Measurements from ENCODE around the gene KLHL22. TPM values are rescaled to one million over a fixed set of nuclear protein-coding genes. Genes with fewer than 3 reads are reported as not detected.
"Not testable (repeated sequence)": the region's sequence is repeated elsewhere in the genome, so short reads cannot be mapped to it uniquely, and the experiment has no call there.

Gene KLHL22
- polyA plus RNA-seq, 2 donors = 5.7 to 6.3 TPM

DNA sequence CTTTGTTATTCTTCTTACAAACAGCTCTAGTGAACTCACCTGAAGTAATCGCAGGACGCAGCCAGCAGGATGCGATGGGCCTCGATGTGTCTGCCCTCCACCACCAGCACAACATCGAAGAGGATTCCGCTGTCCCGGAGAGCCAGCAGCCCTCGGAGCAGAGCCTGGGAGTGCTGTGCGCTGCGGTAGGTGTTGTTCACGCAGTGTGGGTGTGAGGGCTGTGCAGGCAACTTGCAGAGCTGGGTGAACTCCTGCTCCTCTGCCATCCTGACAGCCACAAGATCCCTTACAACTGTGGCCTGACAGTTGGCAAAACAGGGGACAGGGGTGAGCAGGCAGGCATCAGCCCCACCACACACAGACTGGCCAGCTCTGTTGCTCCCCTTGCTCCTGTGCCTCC lies 6.6 kb downstream of the KLHL22 start:
- H3K27ac ChIP-seq (ENCODE audit: low read depth in 2 of 2, low read length in 1 of 2) = no peak overlapping the region
- H3K27me3 ChIP-seq (ENCODE audit: control insufficient read depth in 1 of 2, insufficient read depth in 2 of 2, low read length in 2 of 2) = no peaks in the 10 kb centered on the region
- WGBS, 2 donors = 86 to 88% methylated on average over 11 of the region's 11 CpGs

GRCh38 chr22:20487715-20488114 lies 7.9 kb downstream of the KLHL22 start:
- no peaks in the 10 kb centered on the region for H3K9me3 ChIP-seq (ENCODE audit: control insufficient read depth in 2 of 2, insufficient read depth in 1 of 2, low read depth in 1 of 2, low read length in 1 of 2)
- peaks cover 0 to 3% of the 10 kb centered on the region in 2 donors for H3K36me3 ChIP-seq (ENCODE audit: control insufficient read depth in 2 of 2, insufficient read depth in 2 of 2, low read length in 1 of 2)
- no peak overlapping the region for H3K27ac ChIP-seq (ENCODE audit: low read depth in 2 of 2, low read length in 1 of 2)
- H3K4me1 ChIP-seq (ENCODE audit: control insufficient read depth in 2 of 2, insufficient read depth in 2 of 2, low read length in 1 of 2) = peaks cover 0 to 3% of the 10 kb centered on the region in 2 donors
- H3K4me3 ChIP-seq (ENCODE audit: low read depth in 1 of 2, low read length in 2 of 2) = no peak overlapping the region
- WGBS, 2 donors = 97 to 100% methylated on average over 2 of the region's 2 CpGs
- no peaks in the 10 kb centered on the region for H3K27me3 ChIP-seq (ENCODE audit: control insufficient read depth in 1 of 2, insufficient read depth in 2 of 2, low read length in 2 of 2)

More for the DNA sequence above, 6.6 kb downstream of the KLHL22 start:
- no peaks in the 10 kb centered on the region for H3K9me3 ChIP-seq (ENCODE audit: control insufficient read depth in 2 of 2, insufficient read depth in 1 of 2, low read depth in 1 of 2, low read length in 1 of 2)
- peaks cover 0 to 3% of the 10 kb centered on the region in 2 donors for H3K4me1 ChIP-seq (ENCODE audit: control insufficient read depth in 2 of 2, insufficient read depth in 2 of 2, low read length in 1 of 2)
- no peaks in the 10 kb centered on the region for H3K36me3 ChIP-seq (ENCODE audit: control insufficient read depth in 2 of 2, insufficient read depth in 2 of 2, low read length in 1 of 2)
- H3K4me3 ChIP-seq (ENCODE audit: low read depth in 1 of 2, low read length in 2 of 2) = no peak overlapping the region

GRCh38 chr22:20486229-20486628 lies 9.4 kb downstream of the KLHL22 start:
- WGBS, 2 donors = 86 to 93% methylated on average over 2 of the region's 2 CpGs
- H3K4me1 ChIP-seq (ENCODE audit: control insufficient read depth in 2 of 2, insufficient read depth in 2 of 2, low read length in 1 of 2) = peaks cover 0 to 3% of the 10 kb centered on the region in 2 donors

DNA sequence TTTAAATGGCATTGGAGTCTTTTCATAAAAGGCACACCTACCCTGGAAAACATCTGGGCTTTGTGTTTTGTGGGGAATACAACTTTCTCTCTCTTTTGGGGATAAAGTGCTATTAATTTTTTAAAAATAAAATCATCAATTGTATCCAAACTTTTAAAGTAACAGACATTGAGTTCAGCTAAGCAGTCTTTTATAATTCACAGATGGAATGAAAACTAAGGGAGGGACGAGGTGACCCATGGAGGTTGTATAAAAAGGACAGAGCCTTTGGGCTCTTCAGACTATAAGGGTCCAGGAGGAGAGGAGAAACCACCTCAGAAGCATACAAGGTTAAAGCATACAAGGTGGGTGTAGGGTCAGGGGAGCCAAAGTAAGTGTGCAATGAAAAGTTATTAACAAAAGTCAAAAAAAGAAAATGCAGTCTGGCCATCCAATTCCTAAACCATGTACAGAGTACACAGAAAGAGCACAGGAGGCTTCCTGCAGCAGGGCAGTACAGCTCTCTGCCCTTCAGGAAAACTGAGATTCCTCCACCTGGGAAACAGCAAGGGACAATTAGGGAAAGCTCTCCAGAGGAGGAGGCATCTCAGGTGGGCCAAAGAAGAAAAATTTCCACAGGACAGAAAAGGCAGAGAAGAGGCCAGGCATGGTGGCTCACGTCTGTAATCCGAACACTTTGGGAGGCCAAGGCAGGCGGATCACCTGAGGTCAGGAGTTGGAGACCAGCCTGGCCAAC lies 10.5 kb downstream of the KLHL22 start:
- Histone ChIP-seq H3K4me3 (ENCODE audit: low read depth in 1 of 2, low read length in 2 of 2) (no peak overlapping the region), H3K36me3 (ENCODE audit: control insufficient read depth in 2 of 2, insufficient read depth in 2 of 2, low read length in 1 of 2) (peaks cover 0 to 3% of the 10 kb centered on the region in 2 donors), H3K4me1 (ENCODE audit: control insufficient read depth in 2 of 2, insufficient read depth in 2 of 2, low read length in 1 of 2) (peaks cover 0 to 3% of the 10 kb centered on the region in 2 donors), H3K27ac (ENCODE audit: low read depth in 2 of 2, low read length in 1 of 2) (no peak overlapping the region), H3K27me3 (ENCODE audit: control insufficient read depth in 1 of 2, insufficient read depth in 2 of 2, low read length in 2 of 2) (no peaks in the 10 kb centered on the region), H3K9me3 (ENCODE audit: control insufficient read depth in 2 of 2, insufficient read depth in 1 of 2, low read depth in 1 of 2, low read length in 1 of 2) (no peaks in the 10 kb centered on the region)
- 90 to 94% methylated on average over 4 of the region's 4 CpGs for WGBS, 2 donors

More at GRCh38 chr22:20486229-20486628, 9.4 kb downstream of the KLHL22 start:
- Histone ChIP-seq H3K4me3 (ENCODE audit: low read depth in 1 of 2, low read length in 2 of 2) (no peak overlapping the region), H3K27me3 (ENCODE audit: control insufficient read depth in 1 of 2, insufficient read depth in 2 of 2, low read length in 2 of 2) (no peaks in the 10 kb centered on the region), H3K9me3 (ENCODE audit: control insufficient read depth in 2 of 2, insufficient read depth in 1 of 2, low read depth in 1 of 2, low read length in 1 of 2) (no peaks in the 10 kb centered on the region), H3K36me3 (ENCODE audit: control insufficient read depth in 2 of 2, insufficient read depth in 2 of 2, low read length in 1 of 2) (peaks cover 0 to 3% of the 10 kb centered on the region in 2 donors), H3K27ac (ENCODE audit: low read depth in 2 of 2, low read length in 1 of 2) (no peak overlapping the region)

DNA sequence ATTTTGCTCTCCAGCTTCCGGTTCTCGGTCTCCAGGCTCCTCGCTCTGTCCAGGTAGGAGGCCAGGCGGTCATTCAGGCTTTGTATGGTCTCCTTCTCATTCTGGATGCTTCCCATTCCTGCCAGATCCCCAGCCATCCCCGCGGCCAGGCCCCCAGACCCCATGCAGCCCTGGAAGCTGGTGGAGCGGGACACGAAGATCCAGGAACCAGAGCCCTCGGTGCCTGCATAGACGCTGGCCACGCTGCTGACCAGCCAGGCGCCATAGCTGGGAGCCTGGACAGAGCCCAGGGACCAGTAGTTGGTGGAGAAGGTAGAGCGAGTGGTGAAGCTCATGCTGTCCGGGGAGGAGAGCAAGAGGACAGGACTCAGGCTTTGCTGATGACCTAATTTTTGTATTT lies 11.8 kb downstream of the KLHL22 start:
- H3K27me3 ChIP-seq (ENCODE audit: control insufficient read depth in 1 of 2, insufficient read depth in 2 of 2, low read length in 2 of 2) = no peaks in the 10 kb centered on the region
- no peak overlapping the region for H3K27ac ChIP-seq (ENCODE audit: low read depth in 2 of 2, low read length in 1 of 2)
- H3K4me3 ChIP-seq (ENCODE audit: low read depth in 1 of 2, low read length in 2 of 2) = no peak overlapping the region
- no peaks in the 10 kb centered on the region for H3K4me1 ChIP-seq (ENCODE audit: control insufficient read depth in 2 of 2, insufficient read depth in 2 of 2, low read length in 1 of 2)
- H3K36me3 ChIP-seq (ENCODE audit: control insufficient read depth in 2 of 2, insufficient read depth in 2 of 2, low read length in 1 of 2) = peaks cover 0 to 3% of the 10 kb centered on the region in 2 donors
- 96 to 98% methylated on average over 14 of the region's 14 CpGs for WGBS, 2 donors
- no peaks in the 10 kb centered on the region for H3K9me3 ChIP-seq (ENCODE audit: control insufficient read depth in 2 of 2, insufficient read depth in 1 of 2, low read depth in 1 of 2, low read length in 1 of 2)

- not testable (repeated sequence) for H3K36me3 ChIP-seq (ENCODE audit: control insufficient read depth in 2 of 2, insufficient read depth in 2 of 2, low read length in 1 of 2); H3K27ac ChIP-seq (ENCODE audit: low read depth in 2 of 2, low read length in 1 of 2); H3K4me3 ChIP-seq (ENCODE audit: low read depth in 1 of 2, low read length in 2 of 2); H3K9me3 ChIP-seq (ENCODE audit: control insufficient read depth in 2 of 2, insufficient read depth in 1 of 2, low read depth in 1 of 2, low read length in 1 of 2); H3K4me1 ChIP-seq (ENCODE audit: control insufficient read depth in 2 of 2, insufficient read depth in 2 of 2, low read length in 1 of 2); H3K27me3 ChIP-seq (ENCODE audit: control insufficient read depth in 1 of 2, insufficient read depth in 2 of 2, low read length in 2 of 2)
- 95 to 96% methylated on average over 7 of the region's 7 CpGs for WGBS, 2 donors
These were observed 12.5 kb downstream of the KLHL22 start for GRCh38 chr22:20483143-20483506.

DNA sequence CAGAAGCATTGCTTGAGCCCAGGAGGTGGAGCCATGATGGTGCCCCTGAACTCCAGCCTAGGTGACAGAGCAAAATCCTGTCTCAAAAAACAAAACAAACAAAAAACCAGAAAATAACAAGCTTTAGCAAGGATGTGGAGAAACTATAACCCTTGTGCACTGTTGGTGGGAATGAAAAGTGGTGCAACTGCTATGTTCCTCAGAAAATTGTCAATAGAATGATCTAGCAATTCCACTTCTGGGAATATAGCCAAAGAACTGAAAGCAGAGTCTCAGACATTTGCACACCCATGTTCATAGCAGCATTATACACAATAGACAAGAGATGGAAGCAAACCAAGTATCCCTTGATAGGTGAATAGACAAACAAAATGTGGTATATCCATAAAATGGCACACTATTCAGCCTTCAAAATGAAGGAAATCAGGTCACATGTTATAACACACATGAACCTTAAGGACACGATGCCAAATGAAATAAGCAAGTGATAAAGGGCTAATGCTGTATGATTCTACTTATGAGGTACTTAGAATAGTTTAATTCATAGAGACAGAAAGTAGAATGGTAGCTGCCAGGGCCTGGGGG lies 15.9 kb downstream of the KLHL22 start:
- Histone ChIP-seq H3K9me3 (ENCODE audit: control insufficient read depth in 2 of 2, insufficient read depth in 1 of 2, low read depth in 1 of 2, low read length in 1 of 2) (no peaks in the 10 kb centered on the region), H3K27me3 (ENCODE audit: control insufficient read depth in 1 of 2, insufficient read depth in 2 of 2, low read length in 2 of 2) (no peaks in the 10 kb centered on the region), H3K4me1 (ENCODE audit: control insufficient read depth in 2 of 2, insufficient read depth in 2 of 2, low read length in 1 of 2) (no peaks in the 10 kb centered on the region), H3K27ac (ENCODE audit: low read depth in 2 of 2, low read length in 1 of 2) (no peak overlapping the region), H3K4me3 (ENCODE audit: low read depth in 1 of 2, low read length in 2 of 2) (no peak overlapping the region), H3K36me3 (ENCODE audit: control insufficient read depth in 2 of 2, insufficient read depth in 2 of 2, low read length in 1 of 2) (peaks cover 0 to 3% of the 10 kb centered on the region in 2 donors)
- 97 to 99% methylated on average over 1 of the region's 1 CpG for WGBS, 2 donors

DNA sequence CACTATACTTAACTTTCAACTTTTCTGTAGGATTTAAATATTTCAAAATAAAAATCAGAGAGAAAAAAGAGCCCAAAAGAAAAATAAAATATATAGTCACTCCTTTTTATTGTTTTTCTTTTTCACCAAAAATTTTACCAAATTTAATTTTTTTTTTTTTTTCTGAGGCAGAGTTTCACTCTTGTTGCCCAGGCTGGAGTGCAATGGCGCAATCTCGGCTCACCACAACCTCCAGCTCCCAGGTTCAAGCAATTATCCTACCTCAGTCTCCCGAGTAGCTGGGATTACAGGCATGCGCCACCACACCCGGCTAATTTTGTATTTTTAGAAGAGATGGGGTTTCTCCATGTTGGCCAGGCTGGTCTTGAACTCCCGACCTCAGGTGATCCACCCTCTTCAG lies 17.5 kb downstream of the KLHL22 start:
- H3K36me3 ChIP-seq (ENCODE audit: control insufficient read depth in 2 of 2, insufficient read depth in 2 of 2, low read length in 1 of 2); H3K9me3 ChIP-seq (ENCODE audit: control insufficient read depth in 2 of 2, insufficient read depth in 1 of 2, low read depth in 1 of 2, low read length in 1 of 2); H3K4me3 ChIP-seq (ENCODE audit: low read depth in 1 of 2, low read length in 2 of 2); H3K27ac ChIP-seq (ENCODE audit: low read depth in 2 of 2, low read length in 1 of 2); H3K27me3 ChIP-seq (ENCODE audit: control insufficient read depth in 1 of 2, insufficient read depth in 2 of 2, low read length in 2 of 2); H3K4me1 ChIP-seq (ENCODE audit: control insufficient read depth in 2 of 2, insufficient read depth in 2 of 2, low read length in 1 of 2): not testable (repeated sequence)
- WGBS, 2 donors = 96 to 97% methylated on average over 6 of the region's 6 CpGs

- 80% methylated on average over 12 of the region's 12 CpGs for WGBS, 2 donors
- H3K4me3 ChIP-seq (ENCODE audit: low read depth in 1 of 2, low read length in 2 of 2); H3K9me3 ChIP-seq (ENCODE audit: control insufficient read depth in 2 of 2, insufficient read depth in 1 of 2, low read depth in 1 of 2, low read length in 1 of 2); H3K27ac ChIP-seq (ENCODE audit: low read depth in 2 of 2, low read length in 1 of 2); H3K36me3 ChIP-seq (ENCODE audit: control insufficient read depth in 2 of 2, insufficient read depth in 2 of 2, low read length in 1 of 2); H3K27me3 ChIP-seq (ENCODE audit: control insufficient read depth in 1 of 2, insufficient read depth in 2 of 2, low read length in 2 of 2); H3K4me1 ChIP-seq (ENCODE audit: control insufficient read depth in 2 of 2, insufficient read depth in 2 of 2, low read length in 1 of 2): not testable (repeated sequence)
These were observed 20.0 kb downstream of the KLHL22 start for GRCh38 chr22:20475569-20475968.

- Histone ChIP-seq H3K4me1 (ENCODE audit: control insufficient read depth in 2 of 2, insufficient read depth in 2 of 2, low read length in 1 of 2) (peaks cover 0 to 4% of the 10 kb centered on the region in 2 donors), H3K36me3 (ENCODE audit: control insufficient read depth in 2 of 2, insufficient read depth in 2 of 2, low read length in 1 of 2) (peaks cover 0 to 2% of the 10 kb centered on the region in 2 donors), H3K27me3 (ENCODE audit: control insufficient read depth in 1 of 2, insufficient read depth in 2 of 2, low read length in 2 of 2) (no peaks in the 10 kb centered on the region), H3K4me3 (ENCODE audit: low read depth in 1 of 2, low read length in 2 of 2) (no peak overlapping the region), H3K9me3 (ENCODE audit: control insufficient read depth in 2 of 2, insufficient read depth in 1 of 2, low read depth in 1 of 2, low read length in 1 of 2) (no peaks in the 10 kb centered on the region), H3K27ac (ENCODE audit: low read depth in 2 of 2, low read length in 1 of 2) (no peak overlapping the region)
- 86 to 92% methylated on average over 4 of the region's 4 CpGs for WGBS, 2 donors
These were observed 20.5 kb downstream of the KLHL22 start for GRCh38 chr22:20475115-20475436.
